ENCODE measurements around the gene STOML2.

GRCh38 chr9:35136866-35137265, 33.9 kb upstream of the STOML2 start:
- TF ChIP-seq CTCF (IDR thresholded peaks at IDR 0.05) (no peak), EP300 (IDR thresholded peaks at IDR 0.05) (no peak)
